GM19328 (cell line): ENCODE measurements around the gene MAPT.
"Not testable (repeated sequence)": the region's sequence is repeated elsewhere in the genome, so short reads cannot be mapped to it uniquely, and the experiment has no call there.

Source experiments
- ATAC-seq: cut with Tn5 transposase; IDR thresholded peaks from one replicate; pipeline ENCODE4 v1.9.1; 2021; ENCODE audit warnings: mild to moderate bottlenecking, moderate library complexity; ENCODE audit not compliant: unreplicated experiment

Gene MAPT

GRCh38 chr17:45861165-45861564 is 33.2 kb upstream of the MAPT start:
- ATAC-seq, result no peak

DNA sequence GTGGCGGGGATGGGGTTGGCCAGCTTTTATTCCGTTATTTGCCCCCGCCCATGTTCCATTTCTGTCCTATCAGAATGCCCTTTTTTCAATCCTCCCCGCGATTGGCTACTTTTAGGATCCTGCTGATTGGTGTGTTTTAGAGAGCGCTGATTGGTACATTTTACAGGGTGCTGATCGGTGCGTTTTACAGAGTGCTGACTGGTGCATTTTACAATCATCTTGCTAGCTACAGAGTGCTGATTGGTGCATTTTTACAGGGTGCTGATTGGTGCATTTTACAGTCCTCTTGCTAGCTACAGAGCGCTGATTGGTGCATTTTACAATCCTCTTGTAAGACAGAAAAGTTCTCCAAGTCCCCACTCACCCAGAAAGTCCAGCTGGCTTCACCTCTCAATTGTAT is 32.2 kb upstream of the MAPT start:
- ATAC-seq, result not testable (repeated sequence)

DNA sequence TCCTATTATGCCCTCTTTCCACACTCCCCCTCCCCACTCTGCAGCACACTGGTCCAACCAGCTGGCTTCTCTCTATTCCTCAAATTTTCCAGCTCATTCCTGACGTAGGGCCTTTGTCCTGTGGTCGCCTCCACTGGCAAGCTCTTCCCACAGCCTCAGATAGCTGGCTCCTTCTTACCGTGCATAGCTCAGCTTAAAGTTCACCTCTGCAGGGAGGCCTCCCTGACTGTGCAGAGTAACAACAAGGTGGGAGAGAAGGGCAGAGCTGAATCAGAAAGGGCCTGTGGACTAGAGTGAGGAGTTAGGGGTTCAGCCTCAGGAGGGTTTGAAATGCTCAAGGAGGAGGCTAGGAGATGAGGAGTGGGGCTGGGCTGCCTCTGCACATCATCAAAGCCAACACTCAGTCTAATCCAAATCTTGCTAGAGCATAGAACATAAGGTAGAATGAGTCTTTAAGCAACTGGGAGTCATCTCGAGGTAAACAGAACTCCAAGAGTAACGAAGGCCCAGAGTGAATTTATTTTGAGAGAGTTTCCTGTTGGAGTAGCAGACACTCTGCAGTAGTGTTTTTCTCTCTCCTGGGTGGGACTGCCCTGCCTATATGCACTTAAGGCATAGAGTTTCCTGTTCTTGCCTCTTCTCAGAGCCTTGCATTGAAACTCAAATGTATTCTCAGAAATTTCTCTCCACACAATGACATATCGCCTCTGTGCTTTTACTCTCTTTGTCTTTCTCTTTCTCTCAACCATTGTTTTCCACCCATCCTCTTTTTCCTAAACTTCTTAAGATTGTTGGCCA is 30.3 kb upstream of the MAPT start:
- no peak for ATAC-seq

GRCh38 chr17:45867171-45867570 is 27.2 kb upstream of the MAPT start:
- no peak for ATAC-seq

DNA sequence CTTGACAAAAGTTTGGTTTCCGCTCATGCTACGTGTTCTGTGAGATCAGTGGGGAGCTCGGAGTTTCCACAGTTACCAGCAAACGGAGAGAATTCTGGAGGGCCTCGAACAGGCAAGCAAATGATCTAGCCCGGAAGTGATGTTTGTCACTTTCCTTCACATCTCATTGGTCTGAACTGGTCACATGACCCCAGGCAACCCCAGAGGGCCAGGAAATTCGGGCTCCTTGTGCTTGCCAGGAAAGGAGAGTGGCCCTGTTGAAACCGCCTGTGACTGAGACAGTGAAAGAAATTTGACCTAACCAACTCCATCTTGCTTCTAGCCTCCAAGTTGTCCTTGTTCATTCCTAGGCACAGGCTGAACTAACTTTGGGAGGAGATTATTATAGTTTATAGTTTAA is 26.7 kb upstream of the MAPT start:
- no peak for ATAC-seq

DNA sequence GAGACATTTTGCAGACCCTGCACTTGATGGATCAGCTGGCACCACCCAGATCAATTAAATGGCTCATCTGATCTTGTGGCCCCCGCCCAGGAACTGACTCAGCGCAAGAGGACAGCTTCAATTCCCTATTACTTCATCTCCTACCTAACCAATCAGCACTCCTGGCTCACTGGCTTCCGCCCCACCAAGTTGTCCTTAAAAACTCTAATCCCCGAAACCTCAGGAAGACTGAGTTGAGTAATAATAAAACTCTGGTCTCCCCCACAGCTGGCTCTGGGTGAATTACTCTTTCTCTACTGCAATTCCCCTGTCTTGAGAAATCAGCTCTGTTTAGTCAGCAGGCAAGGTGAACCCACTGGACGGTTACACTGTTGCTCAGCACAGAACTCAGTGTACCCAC is 26.1 kb upstream of the MAPT start:
- no peak for ATAC-seq

DNA sequence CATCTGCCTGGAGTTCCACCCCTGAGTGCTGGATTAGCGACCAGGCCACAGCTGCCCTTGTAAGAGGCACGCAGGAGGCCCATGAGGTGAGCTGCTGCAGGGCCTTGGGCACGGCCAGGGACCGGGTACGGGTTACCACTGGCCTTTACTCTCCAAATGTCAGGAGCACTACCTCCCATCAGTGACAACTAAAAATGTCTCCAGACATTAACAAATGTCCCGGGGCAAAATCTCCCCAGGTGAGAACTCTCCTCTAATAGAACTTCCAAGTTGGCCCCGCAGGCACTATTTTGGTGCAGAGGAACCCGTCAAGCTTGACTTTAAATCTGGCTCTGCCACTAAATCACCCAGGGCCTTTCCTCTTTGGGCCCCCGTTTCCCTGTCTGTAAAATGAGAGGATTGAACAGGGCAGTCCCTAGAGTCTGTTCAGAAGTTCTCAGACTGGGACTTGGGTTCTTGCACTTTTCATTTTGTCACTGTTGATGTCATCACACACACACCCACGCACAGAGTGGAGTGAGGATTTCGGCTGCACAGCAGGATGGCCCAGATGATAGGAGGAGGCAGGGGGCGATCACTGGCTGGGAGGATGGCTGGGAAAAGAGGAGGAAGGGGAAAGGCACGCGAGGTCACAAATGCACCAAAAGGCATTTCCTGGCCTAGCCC is 24.5 kb upstream of the MAPT start:
- no peak for ATAC-seq

DNA sequence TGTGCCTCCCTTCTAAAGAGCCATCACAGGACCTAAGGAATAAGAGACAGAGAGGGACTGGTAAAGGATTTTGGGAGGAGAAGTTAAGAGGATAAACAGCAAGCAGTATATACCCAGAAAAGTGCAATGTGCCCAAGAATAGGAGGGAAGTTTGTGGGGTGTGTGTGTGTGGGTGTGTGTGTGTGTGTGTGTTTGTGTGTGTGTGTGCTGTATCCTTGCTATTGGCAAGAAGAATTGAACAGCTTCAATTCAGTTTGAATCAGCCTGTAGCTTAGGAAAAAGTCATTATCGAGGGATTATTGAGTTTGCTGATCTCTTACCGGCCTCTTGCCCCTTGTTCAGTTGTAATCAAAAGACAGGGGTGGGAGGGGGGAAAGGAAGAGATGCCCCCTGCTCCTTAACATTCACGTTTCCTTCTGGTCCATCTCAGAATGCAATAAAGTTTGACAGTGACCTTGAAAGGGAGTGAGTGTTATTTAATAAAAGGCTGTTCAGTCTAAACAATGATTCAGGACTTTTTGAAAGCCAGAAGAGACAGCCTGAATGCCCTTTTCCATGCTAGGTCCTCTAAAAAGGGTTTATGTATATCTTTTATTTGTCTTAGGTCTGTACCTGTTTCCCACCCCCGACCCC is 23.9 kb upstream of the MAPT start:
- ATAC-seq, result no peak

DNA sequence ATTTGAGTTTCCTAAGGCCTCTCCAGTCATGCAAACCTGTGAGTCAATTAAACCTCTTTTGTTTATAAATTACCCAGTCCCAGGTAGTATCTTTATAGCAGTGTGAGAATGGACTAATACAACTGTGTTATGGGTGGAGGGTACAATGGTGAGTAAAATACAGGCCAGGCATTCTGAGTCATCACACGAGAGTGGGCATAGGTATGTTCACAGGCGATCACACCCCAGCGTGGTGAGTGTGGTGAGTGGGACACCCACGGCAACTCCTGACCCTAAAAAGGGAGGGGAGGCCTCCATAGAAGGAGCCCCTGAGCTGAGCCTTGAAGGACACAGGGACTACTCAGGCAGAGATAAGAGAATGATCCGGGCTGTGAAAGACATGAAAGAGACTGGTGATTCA is 22.6 kb upstream of the MAPT start:
- ATAC-seq, result no peak

DNA sequence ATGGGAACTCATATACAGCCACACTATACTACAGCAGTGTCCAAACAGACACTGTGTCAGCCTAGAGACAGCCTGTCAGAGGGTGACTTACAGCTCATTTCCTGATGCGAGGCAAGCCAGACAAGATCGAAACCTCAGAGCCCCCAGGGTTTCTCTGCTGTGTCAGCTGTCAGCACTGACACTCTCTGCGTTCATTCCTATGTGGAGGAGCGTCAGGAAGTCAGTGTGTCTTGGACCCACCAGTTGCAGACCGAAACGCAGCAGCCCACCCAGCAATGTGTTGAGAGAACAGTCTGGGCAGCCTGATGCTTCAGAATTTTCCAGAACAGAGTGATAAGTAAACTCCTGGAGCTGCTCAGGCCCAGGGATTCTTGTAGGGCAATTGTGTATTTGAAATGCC is 20.6 kb upstream of the MAPT start:
- ATAC-seq, result no peak

DNA sequence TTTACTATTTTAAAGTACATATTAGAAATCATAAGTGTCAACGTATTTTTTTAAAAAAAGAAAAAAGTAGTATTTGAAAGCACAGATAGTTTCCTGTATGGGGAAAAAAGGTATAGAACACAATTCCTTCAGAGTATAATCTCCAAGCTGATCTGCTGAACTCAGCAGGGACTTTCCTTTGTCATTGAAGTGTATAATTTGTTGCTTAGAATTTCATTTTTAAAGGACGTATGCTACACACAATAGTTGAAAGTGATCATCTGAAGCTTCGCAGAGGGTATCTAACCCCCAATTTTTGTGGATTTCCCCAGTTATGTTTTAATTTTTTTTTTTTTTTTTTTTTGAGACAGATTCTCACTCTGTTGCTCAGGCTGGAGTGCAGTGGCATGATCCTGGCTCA is 20.2 kb upstream of the MAPT start:
- ATAC-seq, result no peak

- no peak for ATAC-seq
Measured at GRCh38 chr17:45876539-45876938, 17.8 kb upstream of the MAPT start.

DNA sequence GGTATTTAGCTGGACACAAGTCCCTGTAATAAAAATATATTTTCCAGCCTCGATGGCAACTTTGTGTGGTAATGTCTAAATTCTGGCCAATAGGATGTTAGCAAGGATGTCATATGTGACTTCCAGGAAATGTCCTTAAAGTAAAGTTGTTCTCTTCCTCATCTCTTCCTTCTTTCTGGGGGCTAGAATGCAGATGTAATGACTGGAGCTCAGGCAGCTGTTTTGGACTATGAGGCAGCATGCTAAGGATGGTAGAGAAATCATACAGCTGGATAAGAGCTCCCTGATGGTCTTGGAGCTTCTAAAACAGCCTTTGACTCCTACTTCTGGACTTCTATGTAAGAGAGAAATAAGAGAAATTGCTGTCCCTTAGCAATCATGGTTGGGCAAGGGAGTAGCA is 16.9 kb upstream of the MAPT start:
- no peak for ATAC-seq

- ATAC-seq, result no peak
Measured at GRCh38 chr17:45883063-45883462, 11.3 kb upstream of the MAPT start.

DNA sequence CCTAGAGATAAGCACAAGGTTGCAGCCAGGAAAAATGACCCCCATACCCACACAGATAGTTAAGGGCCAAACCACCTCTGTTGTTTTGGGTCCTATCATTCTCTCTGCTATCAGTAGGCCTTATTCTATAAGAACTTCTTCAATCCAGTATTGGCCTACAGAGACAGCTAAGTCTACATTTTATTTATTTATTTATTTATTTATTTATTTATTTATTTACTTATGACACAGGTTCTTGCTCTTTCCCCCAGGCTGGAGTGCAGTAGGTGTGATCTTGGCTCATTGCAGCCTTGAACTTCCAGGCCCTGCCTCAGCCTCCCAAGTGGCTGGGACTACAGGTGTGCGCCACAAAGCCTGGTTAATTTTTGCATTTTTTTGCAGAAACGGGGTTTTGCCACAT is 7.5 kb upstream of the MAPT start:
- ATAC-seq, result no peak

GRCh38 chr17:45888392-45888791 is 6.0 kb upstream of the MAPT start:
- no peak for ATAC-seq

DNA sequence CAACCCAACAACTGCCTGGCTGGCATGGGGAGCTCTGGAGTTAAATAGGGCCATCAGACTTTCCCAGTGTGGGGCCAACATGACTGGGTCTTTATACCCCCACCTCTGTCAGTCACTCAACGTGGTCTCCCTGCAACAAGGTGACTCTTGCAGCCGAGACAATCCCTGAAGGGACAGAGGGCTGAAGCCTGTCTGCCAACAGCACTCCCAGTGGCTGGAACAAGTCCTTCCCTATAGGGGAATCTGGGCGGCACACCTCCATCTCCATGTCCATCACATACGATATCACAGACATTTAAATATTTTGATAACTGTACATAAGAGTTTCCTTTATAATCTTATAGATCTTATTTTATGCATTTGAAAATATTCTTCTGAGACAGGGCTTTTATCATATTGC is 4.8 kb upstream of the MAPT start:
- ATAC-seq, result no peak

DNA sequence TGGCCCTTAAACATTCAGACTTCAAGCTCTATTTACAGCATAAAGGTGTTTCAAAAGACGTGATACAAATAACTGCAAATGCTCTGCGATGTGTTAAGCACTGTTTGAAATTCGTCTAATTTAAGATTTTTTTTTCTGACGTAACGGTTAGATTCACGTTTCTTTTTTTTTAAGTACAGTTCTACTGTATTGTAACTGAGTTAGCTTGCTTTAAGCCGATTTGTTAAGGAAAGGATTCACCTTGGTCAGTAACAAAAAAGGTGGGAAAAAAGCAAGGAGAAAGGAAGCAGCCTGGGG is 681 bp upstream of the MAPT start:
- ATAC-seq, result no peak

GRCh38 chr17:45895304-45895968 is 1.1 kb downstream of the MAPT start:
- ATAC-seq, result no peak

- ATAC-seq, result no peak
Measured at GRCh38 chr17:45895969-45896785, 1.8 kb downstream of the MAPT start.
